Neural cell (in vitro differentiated cells): ENCODE results near the gene MKX. TPM values are rescaled to one million over a fixed set of nuclear protein-coding genes. Genes with fewer than 3 reads are reported as not detected.

Experiments
- H2AFZ ChIP-seq: fragments of 200-600, 300-800 bp; sonication (generic), shearing (Covaris generic); 2 replicates; pipeline ENCODE4 v1.6.0; 2014; ENCODE audit warnings: low read depth, mild to moderate bottlenecking, antibody characterized with exemption, low read length, moderate library complexity
- H3F3A ChIP-seq: fragments of 200-600 bp; shearing (Covaris generic); 2 replicates; pipeline ENCODE4 v1.6.1; 2016; ENCODE audit warnings: mild to moderate bottlenecking, moderate library complexity, mixed read lengths, antibody characterized with exemption, low read length; ENCODE audit not compliant: insufficient read depth, poor library complexity, severe bottlenecking
- H3K27ac ChIP-seq: fragments of 200-600, 300-800 bp; sonication (generic), shearing (Covaris generic); 2 replicates; pipeline ENCODE4 v1.5.1; 2014; ENCODE audit warnings: mild to moderate bottlenecking, low read length, moderate library complexity
- H3K27me3 ChIP-seq: fragments of 300-800, 200-600 bp; sonication (generic), shearing (Covaris generic); 2 replicates; pipeline ENCODE4 v1.6.0; 2014; ENCODE audit warnings: mild to moderate bottlenecking, low read depth, low read length, moderate library complexity; ENCODE audit not compliant: insufficient read depth
- H3K36me3 ChIP-seq: fragments of 300-800, 200-600 bp; sonication (generic), shearing (Covaris generic); 2 replicates; pipeline ENCODE4 v1.5.1; 2014; ENCODE audit warnings: mild to moderate bottlenecking, antibody characterized with exemption, low read length, moderate library complexity; ENCODE audit not compliant: insufficient read depth
- H3K4me2 ChIP-seq: fragments of 300-800, 200-600 bp; sonication (generic), shearing (Covaris generic); 2 replicates; pipeline ENCODE4 v1.6.0; 2014; ENCODE audit warnings: mild to moderate bottlenecking, low read length
- H3K4me3 ChIP-seq: fragments of 300-800, 200-600 bp; sonication (generic), shearing (Covaris generic); 2 replicates; pipeline ENCODE4 v1.5.1; 2014; ENCODE audit warnings: mild to moderate bottlenecking, low read length, moderate library complexity
- H3K79me2 ChIP-seq: fragments of 200-600 bp; shearing (Covaris generic); replicated peaks from 2 replicates; pipeline ENCODE4 v1.6.0; 2014; ENCODE audit warnings: mild to moderate bottlenecking, low read length, moderate library complexity; ENCODE audit not compliant: insufficient read depth
- H3K9ac ChIP-seq: fragments of 300-800, 200-600 bp; sonication (generic), shearing (Covaris generic); 2 replicates; pipeline ENCODE4 v1.6.1; 2016; ENCODE audit warnings: mild to moderate bottlenecking, low read length, mixed read lengths
- H3K9me2 ChIP-seq: fragments of 200-600 bp; shearing (Covaris generic); 2 replicates; pipeline ENCODE4 v1.6.1; 2016; ENCODE audit warnings: mild to moderate bottlenecking, low read length, mixed read lengths; ENCODE audit not compliant: insufficient read depth
- H3K9me3 ChIP-seq: fragments of 200-600, 300-800 bp; sonication (generic), shearing (Covaris generic); 2 replicates; pipeline ENCODE4 v1.6.1; 2016; ENCODE audit warnings: mild to moderate bottlenecking, mixed run types, low read length, moderate library complexity, mixed read lengths
- H4K20me1 ChIP-seq: fragments of 200-600 bp; shearing (Covaris generic); 2 replicates; pipeline ENCODE4 v1.6.1; 2016; ENCODE audit warnings: mild to moderate bottlenecking, mixed run types; ENCODE audit not compliant: insufficient read depth
- EP300 ChIP-seq: fragments of 450-650 bp; conservative IDR thresholded peaks from 2 replicates; pipeline ENCODE4 v1.6.1; 2014; ENCODE audit warnings: antibody characterized with exemption, mild to moderate bottlenecking, moderate library complexity; ENCODE audit not compliant: poor library complexity, severe bottlenecking
- EZH2 ChIP-seq: fragments of 200-600, 300-800 bp; shearing (Covaris generic), sonication (generic); IDR thresholded peaks from 2 replicates; pipeline ENCODE4 v1.6.1; 2014; ENCODE audit warnings: antibody characterized with exemption, low read length, borderline replicate concordance, mild to moderate bottlenecking; ENCODE audit not compliant: insufficient read depth, poor library complexity, severe bottlenecking
- MXI1 ChIP-seq: fragments of 450-650 bp; conservative IDR thresholded peaks from 2 replicates; pipeline ENCODE4 v1.6.1; 2014; ENCODE audit warnings: antibody characterized with exemption, mild to moderate bottlenecking; ENCODE audit not compliant: poor library complexity, severe bottlenecking
- POLR2AphosphoS5 ChIP-seq: IDR thresholded peaks from 2 replicates; pipeline ENCODE4 v1.6.1; 2012
- RAD21 ChIP-seq: fragments of 450-650 bp; conservative IDR thresholded peaks from 2 replicates; pipeline ENCODE4 v1.6.1; 2014; ENCODE audit warnings: antibody characterized with exemption, mild to moderate bottlenecking, moderate library complexity
- SMC3 ChIP-seq: fragments of 450-650 bp; conservative IDR thresholded peaks from 2 replicates; pipeline ENCODE4 v1.6.1; 2014; ENCODE audit warnings: antibody characterized with exemption, mild to moderate bottlenecking, moderate library complexity; ENCODE audit not compliant: poor library complexity
- TAF1 ChIP-seq: IDR thresholded peaks from 2 replicates; pipeline ENCODE4 v1.6.1; 2012; ENCODE audit warnings: low read depth
- polyA plus RNA-seq: library from polyadenylated mRNA; depleted of rRNA; stranded (reverse); fragments of >200 nt; gene quantifications from 2 replicates; pipeline ENCODE4 v1.2.3, GENCODE V29; 2014
- TF ChIP-seq, protein P1 (sequence below): IDR thresholded peaks from 2 replicates; pipeline ENCODE4 v1.6.1; 2012; ENCODE audit warnings: borderline replicate concordance
- TF ChIP-seq, protein P2 (sequence below): fragments of 450-650 bp; IDR thresholded peaks from 2 replicates; pipeline ENCODE4 v1.5.1; 2014; ENCODE audit warnings: antibody characterized with exemption, mild to moderate bottlenecking, moderate library complexity; ENCODE audit not compliant: poor library complexity, severe bottlenecking

Gene MKX
- polyA plus RNA-seq, 1 donor from 2014 or later = not detected

DNA sequence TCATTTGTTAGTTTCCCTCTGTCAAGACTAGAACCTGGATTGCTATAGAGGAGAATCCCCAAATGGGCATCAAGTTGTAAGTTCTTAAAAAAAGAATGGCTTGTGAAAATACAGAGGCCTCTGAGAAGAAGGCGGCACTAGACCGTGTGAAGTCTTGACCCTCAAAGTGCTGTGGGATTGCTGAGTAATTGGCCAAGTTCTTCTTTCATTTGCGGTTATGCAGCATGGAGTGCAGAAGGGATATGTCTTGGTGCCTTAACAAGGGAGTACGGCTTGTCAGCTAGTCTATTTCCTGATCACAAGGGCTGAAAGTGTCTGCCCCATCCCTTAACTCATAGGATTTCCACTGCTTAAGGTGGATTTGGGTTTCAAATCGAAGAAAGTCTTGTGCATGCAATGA lies 81.2 kb downstream of the MKX start:
- Histone ChIP-seq H3F3A (no peaks in the 10 kb centered on the region), H3K4me2 (no peak overlapping the region), H3K9me3 (no peaks in the 10 kb centered on the region), H3K27me3 (no peaks in the 10 kb centered on the region), H3K9me2 (no peaks in the 10 kb centered on the region), H3K9ac (no peak overlapping the region), H3K4me3 (no peak overlapping the region), H3K27ac (no peak overlapping the region), H4K20me1 (no peaks in the 10 kb centered on the region), H2AFZ (no peak overlapping the region), H3K79me2 (no peaks in the 10 kb centered on the region), H3K36me3 (no peaks in the 10 kb centered on the region)
- no peak for TF ChIP-seq RAD21
- no peak for TF ChIP-seq EP300
- TF ChIP-seq, protein P1, sequence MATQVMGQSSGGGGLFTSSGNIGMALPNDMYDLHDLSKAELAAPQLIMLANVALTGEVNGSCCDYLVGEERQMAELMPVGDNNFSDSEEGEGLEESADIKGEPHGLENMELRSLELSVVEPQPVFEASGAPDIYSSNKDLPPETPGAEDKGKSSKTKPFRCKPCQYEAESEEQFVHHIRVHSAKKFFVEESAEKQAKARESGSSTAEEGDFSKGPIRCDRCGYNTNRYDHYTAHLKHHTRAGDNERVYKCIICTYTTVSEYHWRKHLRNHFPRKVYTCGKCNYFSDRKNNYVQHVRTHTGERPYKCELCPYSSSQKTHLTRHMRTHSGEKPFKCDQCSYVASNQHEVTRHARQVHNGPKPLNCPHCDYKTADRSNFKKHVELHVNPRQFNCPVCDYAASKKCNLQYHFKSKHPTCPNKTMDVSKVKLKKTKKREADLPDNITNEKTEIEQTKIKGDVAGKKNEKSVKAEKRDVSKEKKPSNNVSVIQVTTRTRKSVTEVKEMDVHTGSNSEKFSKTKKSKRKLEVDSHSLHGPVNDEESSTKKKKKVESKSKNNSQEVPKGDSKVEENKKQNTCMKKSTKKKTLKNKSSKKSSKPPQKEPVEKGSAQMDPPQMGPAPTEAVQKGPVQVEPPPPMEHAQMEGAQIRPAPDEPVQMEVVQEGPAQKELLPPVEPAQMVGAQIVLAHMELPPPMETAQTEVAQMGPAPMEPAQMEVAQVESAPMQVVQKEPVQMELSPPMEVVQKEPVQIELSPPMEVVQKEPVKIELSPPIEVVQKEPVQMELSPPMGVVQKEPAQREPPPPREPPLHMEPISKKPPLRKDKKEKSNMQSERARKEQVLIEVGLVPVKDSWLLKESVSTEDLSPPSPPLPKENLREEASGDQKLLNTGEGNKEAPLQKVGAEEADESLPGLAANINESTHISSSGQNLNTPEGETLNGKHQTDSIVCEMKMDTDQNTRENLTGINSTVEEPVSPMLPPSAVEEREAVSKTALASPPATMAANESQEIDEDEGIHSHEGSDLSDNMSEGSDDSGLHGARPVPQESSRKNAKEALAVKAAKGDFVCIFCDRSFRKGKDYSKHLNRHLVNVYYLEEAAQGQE = no peak
- no peak for TF ChIP-seq EZH2
- TF ChIP-seq SMC3 = no peak
- no peak for TF ChIP-seq POLR2AphosphoS5
- TF ChIP-seq MXI1 = no peak
- TF ChIP-seq, protein P2, sequence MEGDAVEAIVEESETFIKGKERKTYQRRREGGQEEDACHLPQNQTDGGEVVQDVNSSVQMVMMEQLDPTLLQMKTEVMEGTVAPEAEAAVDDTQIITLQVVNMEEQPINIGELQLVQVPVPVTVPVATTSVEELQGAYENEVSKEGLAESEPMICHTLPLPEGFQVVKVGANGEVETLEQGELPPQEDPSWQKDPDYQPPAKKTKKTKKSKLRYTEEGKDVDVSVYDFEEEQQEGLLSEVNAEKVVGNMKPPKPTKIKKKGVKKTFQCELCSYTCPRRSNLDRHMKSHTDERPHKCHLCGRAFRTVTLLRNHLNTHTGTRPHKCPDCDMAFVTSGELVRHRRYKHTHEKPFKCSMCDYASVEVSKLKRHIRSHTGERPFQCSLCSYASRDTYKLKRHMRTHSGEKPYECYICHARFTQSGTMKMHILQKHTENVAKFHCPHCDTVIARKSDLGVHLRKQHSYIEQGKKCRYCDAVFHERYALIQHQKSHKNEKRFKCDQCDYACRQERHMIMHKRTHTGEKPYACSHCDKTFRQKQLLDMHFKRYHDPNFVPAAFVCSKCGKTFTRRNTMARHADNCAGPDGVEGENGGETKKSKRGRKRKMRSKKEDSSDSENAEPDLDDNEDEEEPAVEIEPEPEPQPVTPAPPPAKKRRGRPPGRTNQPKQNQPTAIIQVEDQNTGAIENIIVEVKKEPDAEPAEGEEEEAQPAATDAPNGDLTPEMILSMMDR = no peak
- no peak for TF ChIP-seq TAF1

DNA sequence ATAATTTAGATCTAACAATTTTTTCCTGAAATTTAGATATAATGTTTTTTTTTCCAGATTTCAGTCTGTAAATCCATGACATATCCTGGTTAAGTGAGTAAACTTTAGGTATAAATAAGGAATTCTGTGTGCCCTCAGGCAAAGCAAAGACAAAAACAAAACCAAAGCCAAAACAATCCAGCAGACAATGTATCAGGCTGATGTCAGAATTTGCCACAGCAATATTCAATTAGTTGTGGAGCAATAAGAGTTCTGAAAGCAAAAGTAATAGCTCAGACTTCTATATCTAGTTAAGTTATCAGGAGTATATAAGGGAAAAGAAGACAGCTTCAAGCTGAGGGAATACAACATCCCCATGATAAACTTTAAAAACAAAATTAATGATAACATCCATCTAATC lies 82.0 kb downstream of the MKX start:
- H3K79me2 ChIP-seq = no peaks in the 10 kb centered on the region
- H3K4me3 ChIP-seq = no peak overlapping the region
- H3K9me3 ChIP-seq = no peaks in the 10 kb centered on the region
- H3K36me3 ChIP-seq = no peaks in the 10 kb centered on the region
- H3F3A ChIP-seq = no peaks in the 10 kb centered on the region
- no peak overlapping the region for H3K4me2 ChIP-seq
- no peak for TF ChIP-seq SMC3
- H3K27ac ChIP-seq = no peak overlapping the region
- no peaks in the 10 kb centered on the region for H3K9me2 ChIP-seq
- H4K20me1 ChIP-seq = no peaks in the 10 kb centered on the region
- H2AFZ ChIP-seq = no peak overlapping the region
- H3K9ac ChIP-seq = no peak overlapping the region
- no peaks in the 10 kb centered on the region for H3K27me3 ChIP-seq
